IMR-90 (cell line): ENCODE measurements around the gene IFIT5.

Experiments
- BHLHE40 ChIP-seq: fragments of 150-350 bp; IDR thresholded peaks from 2 replicates; pipeline ENCODE4 v1.6.1; 2016; ENCODE audit warnings: mild to moderate bottlenecking, low read depth, low read length
- CEBPB ChIP-seq: IDR thresholded peaks from 2 replicates; pipeline ENCODE4 v1.6.1; 2012; ENCODE audit warnings: low read depth, low read length, improper control_type of control experiment
- MAFK ChIP-seq: IDR thresholded peaks from 2 replicates; pipeline ENCODE4 v1.6.1; 2012; ENCODE audit warnings: low read depth, low read length, improper control_type of control experiment
- MXI1 ChIP-seq: IDR thresholded peaks from 2 replicates; pipeline ENCODE4 v1.6.1; 2012; ENCODE audit warnings: low read depth, mild to moderate bottlenecking, low read length, moderate library complexity, borderline replicate concordance
- POLR2A ChIP-seq: IDR thresholded peaks from 2 replicates; pipeline ENCODE4 v1.6.1; 2012; ENCODE audit warnings: mild to moderate bottlenecking, low read depth, low read length
- RAD21 ChIP-seq: IDR thresholded peaks from 2 replicates; pipeline ENCODE4 v1.6.1; 2012; ENCODE audit warnings: low read length, improper control_type of control experiment
- RCOR1 ChIP-seq: IDR thresholded peaks from 2 replicates; pipeline ENCODE4 v1.6.1; 2012; ENCODE audit warnings: mild to moderate bottlenecking, low read length, improper control_type of control experiment; ENCODE audit not compliant: insufficient replicate concordance
- RFX5 ChIP-seq: IDR thresholded peaks from 2 replicates; pipeline ENCODE4 v1.8.0; 2012; ENCODE audit warnings: low read depth, mild to moderate bottlenecking, low read length, moderate library complexity
- TF ChIP-seq, protein P1 (sequence below): conservative IDR thresholded peaks from 2 replicates; pipeline ENCODE4 v1.5.1; 2012; ENCODE audit warnings: mild to moderate bottlenecking, low read depth, low read length, improper control_type of control experiment

DNA sequence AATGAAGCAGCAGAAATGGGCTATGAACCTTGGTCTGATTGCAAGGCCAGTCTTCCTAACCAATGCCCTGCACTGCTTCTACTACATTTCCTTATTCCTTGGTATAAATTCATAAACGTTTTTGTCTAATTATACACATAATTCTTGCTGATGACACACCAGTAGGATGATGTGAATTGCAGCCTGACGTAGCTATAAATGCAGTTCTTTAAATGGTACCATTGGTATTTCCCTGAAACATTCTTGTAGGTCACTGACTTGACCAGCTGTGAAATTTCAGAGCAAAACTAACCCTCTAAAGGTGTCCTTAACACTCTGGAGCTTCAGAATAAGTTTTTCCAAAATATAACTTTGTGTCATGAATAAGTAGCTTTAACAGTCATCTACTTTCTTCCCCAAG lies 50.8 kb downstream of the IFIT5 start:
- TF ChIP-seq, protein P1, sequence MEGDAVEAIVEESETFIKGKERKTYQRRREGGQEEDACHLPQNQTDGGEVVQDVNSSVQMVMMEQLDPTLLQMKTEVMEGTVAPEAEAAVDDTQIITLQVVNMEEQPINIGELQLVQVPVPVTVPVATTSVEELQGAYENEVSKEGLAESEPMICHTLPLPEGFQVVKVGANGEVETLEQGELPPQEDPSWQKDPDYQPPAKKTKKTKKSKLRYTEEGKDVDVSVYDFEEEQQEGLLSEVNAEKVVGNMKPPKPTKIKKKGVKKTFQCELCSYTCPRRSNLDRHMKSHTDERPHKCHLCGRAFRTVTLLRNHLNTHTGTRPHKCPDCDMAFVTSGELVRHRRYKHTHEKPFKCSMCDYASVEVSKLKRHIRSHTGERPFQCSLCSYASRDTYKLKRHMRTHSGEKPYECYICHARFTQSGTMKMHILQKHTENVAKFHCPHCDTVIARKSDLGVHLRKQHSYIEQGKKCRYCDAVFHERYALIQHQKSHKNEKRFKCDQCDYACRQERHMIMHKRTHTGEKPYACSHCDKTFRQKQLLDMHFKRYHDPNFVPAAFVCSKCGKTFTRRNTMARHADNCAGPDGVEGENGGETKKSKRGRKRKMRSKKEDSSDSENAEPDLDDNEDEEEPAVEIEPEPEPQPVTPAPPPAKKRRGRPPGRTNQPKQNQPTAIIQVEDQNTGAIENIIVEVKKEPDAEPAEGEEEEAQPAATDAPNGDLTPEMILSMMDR, result no peak
- TF ChIP-seq POLR2A (no peak), RAD21 (no peak), RFX5 (no peak), MXI1 (no peak), MAFK (no peak), RCOR1 (no peak), BHLHE40 (no peak), CEBPB (no peak)
